Measurements from ENCODE around the gene KCNH1.

The KCNH1 gene

GRCh38 chr1:211018690-211019089, 115.3 kb downstream of the KCNH1 start:
- TF ChIP-seq FOXM1 (IDR thresholded peaks at IDR 0.05; ENCODE audit: borderline replicate concordance, low read depth): no peak

GRCh38 chr1:211017075-211017718, 116.8 kb downstream of the KCNH1 start:
- TF ChIP-seq TCF12 (IDR thresholded peaks at IDR 0.05; ENCODE audit: low read depth) (no peak), RAD21 (IDR thresholded peaks at IDR 0.05; ENCODE audit: low read depth) (no peak), REST (IDR thresholded peaks at IDR 0.05; ENCODE audit: low read depth) (peak; percentile 42; the same call in 1 of the 2 replicates)

GRCh38 chr1:211014275-211014674, 119.7 kb downstream of the KCNH1 start:
- TF ChIP-seq ZBTB7A (IDR thresholded peaks at IDR 0.05; ENCODE audit: low read depth) (no peak), TEAD4 (IDR thresholded peaks at IDR 0.05) (no peak), CREB1 (IDR thresholded peaks at IDR 0.05; ENCODE audit: low read depth) (no peak), TCF12 (IDR thresholded peaks at IDR 0.05; ENCODE audit: low read depth) (no peak), RAD21 (IDR thresholded peaks at IDR 0.05; ENCODE audit: low read depth) (no peak), EGR1 (IDR thresholded peaks at IDR 0.05) (no peak), FOXM1 (IDR thresholded peaks at IDR 0.05; ENCODE audit: borderline replicate concordance, low read depth) (no peak), YY1 (IDR thresholded peaks at IDR 0.05; ENCODE audit: low read depth) (no peak), NFIC (IDR thresholded peaks at IDR 0.05) (no peak), MAX (IDR thresholded peaks at IDR 0.05) (no peak), EP300 (IDR thresholded peaks at IDR 0.05; ENCODE audit: borderline replicate concordance) (no peak), TAF1 (IDR thresholded peaks at IDR 0.05; ENCODE audit: low read depth) (no peak), REST (IDR thresholded peaks at IDR 0.05; ENCODE audit: low read depth) (no peak), CEBPB (IDR thresholded peaks at IDR 0.05) (no peak), USF1 (IDR thresholded peaks at IDR 0.05) (no peak)

- TF ChIP-seq FOXM1 (IDR thresholded peaks at IDR 0.05; ENCODE audit: borderline replicate concordance, low read depth) (no peak), RAD21 (IDR thresholded peaks at IDR 0.05; ENCODE audit: low read depth) (no peak), EP300 (IDR thresholded peaks at IDR 0.05; ENCODE audit: borderline replicate concordance) (no peak), CEBPB (IDR thresholded peaks at IDR 0.05) (no peak), TEAD4 (IDR thresholded peaks at IDR 0.05) (no peak), CREB1 (IDR thresholded peaks at IDR 0.05; ENCODE audit: low read depth) (no peak), REST (IDR thresholded peaks at IDR 0.05; ENCODE audit: low read depth) (no peak), TAF1 (IDR thresholded peaks at IDR 0.05; ENCODE audit: low read depth) (no peak), ZBTB7A (IDR thresholded peaks at IDR 0.05; ENCODE audit: low read depth) (no peak), USF1 (IDR thresholded peaks at IDR 0.05) (no peak), YY1 (IDR thresholded peaks at IDR 0.05; ENCODE audit: low read depth) (no peak), NFIC (IDR thresholded peaks at IDR 0.05) (no peak), EGR1 (IDR thresholded peaks at IDR 0.05) (no peak)
Measured at GRCh38 chr1:211013346-211014240, 120.4 kb downstream of the KCNH1 start.
